IPS-11a (cell line): Measurements from ENCODE around the gene C1QA.

Experiments
- H3K4me3 ChIP-seq: one replicate; pipeline ENCODE4 v1.5.1; 2013; ENCODE audit warnings: low read depth, low read length, control low read depth

Gene C1QA, protein sequence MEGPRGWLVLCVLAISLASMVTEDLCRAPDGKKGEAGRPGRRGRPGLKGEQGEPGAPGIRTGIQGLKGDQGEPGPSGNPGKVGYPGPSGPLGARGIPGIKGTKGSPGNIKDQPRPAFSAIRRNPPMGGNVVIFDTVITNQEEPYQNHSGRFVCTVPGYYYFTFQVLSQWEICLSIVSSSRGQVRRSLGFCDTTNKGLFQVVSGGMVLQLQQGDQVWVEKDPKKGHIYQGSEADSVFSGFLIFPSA

DNA sequence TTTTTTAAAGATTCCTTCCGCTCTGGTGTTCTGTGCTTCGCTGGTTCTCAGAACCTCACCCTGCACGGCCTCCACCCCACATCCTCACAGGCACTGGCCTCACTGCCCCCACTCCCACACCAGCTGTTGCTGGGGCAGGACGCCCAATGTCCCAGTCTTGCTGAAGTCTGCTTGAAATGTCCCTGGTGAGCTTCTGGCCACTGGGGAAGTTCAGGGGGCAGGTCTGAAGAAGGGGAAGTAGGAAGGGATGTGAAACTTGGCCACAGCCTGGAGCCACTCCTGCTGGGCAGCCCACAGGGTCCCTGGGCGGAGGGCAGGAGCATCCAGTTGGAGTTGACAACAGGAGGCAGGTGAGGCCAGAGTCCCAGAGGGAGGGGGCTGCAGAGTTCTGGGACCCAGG, at the start of gene C1QA:
TSS of gene C1QA (plus strand) at position 276 of the 400 bp plus-strand sequence. CDS start 989 bp downstream, outside the sequence.
- no peak within 1 kb of the TSS for H3K4me3 ChIP-seq

DNA sequence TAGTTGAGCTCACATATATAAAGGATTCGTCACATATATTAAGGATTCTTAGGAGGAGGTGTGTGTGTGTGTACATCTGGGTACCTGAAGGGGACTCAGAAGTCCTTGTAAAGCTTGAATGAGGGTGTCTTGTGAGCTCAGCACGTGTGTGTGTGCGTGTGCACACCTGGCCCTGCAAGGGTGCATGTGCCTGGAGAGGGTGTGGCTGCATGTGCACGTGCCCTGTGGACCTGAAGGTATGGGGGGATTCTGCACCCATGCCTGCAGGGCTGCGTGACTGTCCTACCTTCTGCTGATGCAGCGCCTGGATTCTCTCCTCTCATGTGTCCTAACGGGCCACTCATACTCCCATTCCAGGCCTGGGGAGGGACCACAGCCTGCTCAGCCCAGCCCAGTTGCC, 49.2 kb upstream of the C1QA start:
- H3K4me3 ChIP-seq, result no peak overlapping the region

DNA sequence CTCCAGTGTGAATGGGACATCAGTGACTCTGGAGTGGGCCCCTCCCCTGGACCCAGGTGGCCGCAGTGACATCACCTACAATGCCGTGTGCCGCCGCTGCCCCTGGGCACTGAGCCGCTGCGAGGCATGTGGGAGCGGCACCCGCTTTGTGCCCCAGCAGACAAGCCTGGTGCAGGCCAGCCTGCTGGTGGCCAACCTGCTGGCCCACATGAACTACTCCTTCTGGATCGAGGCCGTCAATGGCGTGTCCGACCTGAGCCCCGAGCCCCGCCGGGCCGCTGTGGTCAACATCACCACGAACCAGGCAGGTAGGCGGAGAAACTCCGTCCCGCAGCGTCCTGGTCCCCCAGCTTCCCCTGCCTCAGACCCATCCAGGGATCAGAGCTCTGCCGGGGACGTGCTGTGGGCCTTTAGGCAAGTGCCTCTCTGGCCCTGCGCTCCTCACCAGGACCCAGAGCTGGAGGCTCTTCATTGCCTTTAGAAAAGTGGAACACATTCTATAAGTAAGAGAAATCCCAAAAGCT, 47.5 kb upstream of the C1QA start:
- H3K4me3 ChIP-seq, result no peak overlapping the region

DNA sequence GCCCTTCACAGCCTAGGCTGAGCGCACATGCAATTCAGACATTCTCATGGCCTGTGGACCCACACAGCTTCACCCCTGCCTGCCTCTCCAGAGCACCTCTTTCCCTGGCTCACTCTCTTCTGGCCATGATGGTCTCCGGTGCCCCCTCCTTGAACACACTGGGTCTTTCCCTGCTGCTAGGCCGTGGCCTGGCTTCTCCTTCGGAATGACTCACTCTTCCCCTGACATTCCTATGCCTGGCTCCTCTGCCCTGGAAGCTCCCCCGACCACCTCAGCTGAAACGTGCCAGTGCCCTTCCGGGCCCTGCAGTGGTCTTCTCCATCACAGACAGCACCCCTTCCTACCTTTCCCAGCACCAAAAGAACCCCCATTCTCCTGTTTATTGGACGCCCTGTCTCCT, 44.9 kb upstream of the C1QA start:
- H3K4me3 ChIP-seq, result no peak overlapping the region

DNA sequence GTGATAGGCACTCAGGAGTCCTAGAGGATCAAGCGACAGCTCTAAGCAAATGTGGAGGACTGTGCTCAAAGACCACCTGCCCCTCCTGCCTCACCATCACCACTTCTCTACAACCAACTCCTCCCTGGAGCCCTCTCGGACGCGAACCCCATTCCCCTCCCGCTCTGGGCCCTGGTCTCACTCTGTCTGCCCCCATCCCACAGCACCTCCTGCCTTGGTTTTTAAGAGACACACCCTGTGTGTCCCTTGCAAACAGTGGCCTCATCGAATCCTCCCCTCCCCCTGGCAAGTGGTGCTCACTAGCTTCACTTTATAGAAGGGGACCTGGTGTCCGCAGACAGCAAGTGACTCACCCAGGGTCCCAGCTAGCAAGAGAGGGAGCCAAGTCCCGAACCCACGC, 44.4 kb upstream of the C1QA start:
- no peak overlapping the region for H3K4me3 ChIP-seq

DNA sequence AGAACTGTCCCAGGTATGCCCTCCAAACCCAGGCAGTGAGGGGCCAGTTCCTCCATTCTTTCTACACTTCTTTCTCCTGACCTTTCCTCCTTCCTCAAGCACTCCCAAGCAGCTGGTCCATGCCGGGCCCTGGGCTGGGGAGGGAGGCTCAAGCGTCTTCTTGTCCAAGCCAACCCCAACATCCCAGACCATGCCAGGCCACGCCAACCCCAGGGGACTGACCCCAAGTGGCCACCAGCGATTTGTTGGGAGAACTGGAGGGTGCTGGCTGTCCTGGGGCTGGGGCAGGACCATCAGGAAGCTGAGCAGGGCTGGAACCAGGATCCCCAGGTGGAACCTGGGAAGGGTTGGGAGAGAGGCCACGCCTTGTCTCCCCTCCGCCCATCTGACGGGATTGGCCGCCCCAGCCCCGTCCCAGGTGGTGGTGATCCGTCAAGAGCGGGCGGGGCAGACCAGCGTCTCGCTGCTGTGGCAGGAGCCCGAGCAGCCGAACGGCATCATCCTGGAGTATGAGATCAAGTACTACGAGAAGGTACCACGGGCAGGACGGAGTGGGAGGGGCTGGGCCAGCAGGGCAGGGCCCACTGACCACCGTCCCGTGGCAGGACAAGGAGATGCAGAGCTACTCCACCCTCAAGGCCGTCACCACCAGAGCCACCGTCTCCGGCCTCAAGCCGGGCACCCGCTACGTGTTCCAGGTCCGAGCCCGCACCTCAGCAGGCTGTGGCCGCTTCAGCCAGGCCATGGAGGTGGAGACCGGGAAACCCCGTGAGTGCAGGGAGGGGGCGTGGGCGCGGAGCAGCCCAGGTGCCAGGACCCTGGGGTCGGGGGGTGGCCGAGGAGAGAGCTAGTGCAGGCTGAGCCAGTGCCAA, 43.3 kb upstream of the C1QA start:
- H3K4me3 ChIP-seq, result no peak overlapping the region

DNA sequence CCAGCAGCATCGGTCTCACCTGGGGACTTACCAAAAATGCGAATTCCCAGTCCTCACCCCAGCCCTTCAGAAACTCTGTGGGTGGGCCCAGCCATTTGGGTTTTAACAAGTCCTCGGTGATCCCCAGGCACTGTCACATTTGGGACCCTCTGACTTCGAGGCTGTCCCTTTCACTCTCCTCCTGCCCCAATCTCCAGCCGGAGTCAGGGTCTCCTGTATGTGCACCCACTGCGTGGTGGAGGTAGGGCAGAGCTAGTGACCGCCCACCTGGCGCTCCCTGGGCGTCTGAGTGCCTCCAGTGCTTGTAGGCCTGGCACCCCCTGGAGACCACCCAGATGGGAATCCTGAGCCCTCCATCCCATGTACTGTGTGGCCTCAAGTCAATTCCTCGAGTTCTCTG, 42.0 kb upstream of the C1QA start:
- no peak overlapping the region for H3K4me3 ChIP-seq

DNA sequence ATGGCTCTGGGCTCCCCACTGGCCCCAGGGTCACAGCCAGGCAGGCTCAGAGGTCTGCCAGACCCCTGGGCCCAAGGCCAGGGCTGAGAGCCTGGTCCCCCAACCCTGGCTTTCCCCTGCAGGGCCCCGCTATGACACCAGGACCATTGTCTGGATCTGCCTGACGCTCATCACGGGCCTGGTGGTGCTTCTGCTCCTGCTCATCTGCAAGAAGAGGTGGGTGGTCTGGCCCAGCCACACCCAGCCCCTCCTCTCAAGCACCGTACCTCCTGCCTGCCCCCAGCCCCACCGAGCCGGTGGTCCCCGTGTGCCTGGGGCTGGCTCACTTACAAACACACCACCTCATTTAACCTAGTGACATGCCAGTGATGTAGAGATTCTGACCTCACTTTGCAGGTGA, 41.3 kb upstream of the C1QA start:
- no peak overlapping the region for H3K4me3 ChIP-seq

DNA sequence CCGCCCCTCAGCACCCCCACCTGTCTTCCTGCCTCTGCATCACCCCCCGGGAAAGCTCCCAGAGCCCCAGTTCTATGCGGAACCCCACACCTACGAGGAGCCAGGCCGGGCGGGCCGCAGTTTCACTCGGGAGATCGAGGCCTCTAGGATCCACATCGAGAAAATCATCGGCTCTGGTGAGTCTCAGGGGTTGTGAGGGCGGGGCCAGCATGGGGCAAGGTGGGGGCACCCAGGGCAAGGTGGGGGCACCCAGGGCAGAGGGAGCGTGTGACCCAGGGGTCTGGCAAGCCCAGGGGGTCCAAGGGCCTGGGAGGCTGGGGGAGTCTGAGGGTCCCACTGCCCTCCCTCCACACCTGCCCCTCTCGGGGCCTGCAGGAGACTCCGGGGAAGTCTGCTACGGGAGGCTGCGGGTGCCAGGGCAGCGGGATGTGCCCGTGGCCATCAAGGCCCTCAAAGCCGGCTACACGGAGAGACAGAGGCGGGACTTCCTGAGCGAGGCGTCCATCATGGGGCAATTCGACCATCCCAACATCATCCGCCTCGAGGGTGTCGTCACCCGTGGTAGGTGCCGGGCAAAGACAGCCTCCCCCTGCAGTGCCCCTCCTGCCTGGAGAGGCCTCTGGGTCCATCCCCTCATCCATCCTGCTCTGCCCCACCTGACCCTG, 39.0 kb upstream of the C1QA start:
- no peak overlapping the region for H3K4me3 ChIP-seq

DNA sequence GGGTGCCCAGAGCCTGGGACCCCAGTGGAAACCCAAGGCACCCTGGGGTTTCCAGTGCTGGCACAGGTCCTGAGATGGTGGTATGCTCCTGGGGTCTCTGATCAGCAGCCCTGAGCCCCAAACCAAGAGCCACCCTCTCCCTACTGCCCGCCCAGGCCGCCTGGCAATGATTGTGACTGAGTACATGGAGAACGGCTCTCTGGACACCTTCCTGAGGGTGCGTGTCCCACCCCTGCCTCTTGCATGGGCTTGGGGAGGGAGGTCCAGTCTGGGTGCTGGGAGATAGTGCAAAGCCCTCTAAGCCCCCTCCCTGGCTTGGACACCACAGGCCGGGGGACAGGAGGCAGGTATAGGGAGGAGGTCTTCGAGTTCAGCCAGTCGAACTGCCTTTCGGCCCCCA, 38.4 kb upstream of the C1QA start:
- H3K4me3 ChIP-seq, result no peak overlapping the region

DNA sequence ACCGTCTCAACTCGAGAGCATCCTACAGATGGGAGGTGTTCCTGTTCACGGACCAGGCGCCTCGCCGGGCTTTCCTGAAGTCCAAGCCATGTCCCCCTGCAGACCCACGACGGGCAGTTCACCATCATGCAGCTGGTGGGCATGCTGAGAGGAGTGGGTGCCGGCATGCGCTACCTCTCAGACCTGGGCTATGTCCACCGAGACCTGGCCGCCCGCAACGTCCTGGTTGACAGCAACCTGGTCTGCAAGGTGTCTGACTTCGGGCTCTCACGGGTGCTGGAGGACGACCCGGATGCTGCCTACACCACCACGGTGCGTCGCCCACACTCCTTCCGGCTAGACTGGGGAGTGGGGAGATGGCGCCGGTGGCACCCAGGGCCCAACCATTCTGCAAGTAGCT, 37.7 kb upstream of the C1QA start:
- H3K4me3 ChIP-seq, result no peak overlapping the region

DNA sequence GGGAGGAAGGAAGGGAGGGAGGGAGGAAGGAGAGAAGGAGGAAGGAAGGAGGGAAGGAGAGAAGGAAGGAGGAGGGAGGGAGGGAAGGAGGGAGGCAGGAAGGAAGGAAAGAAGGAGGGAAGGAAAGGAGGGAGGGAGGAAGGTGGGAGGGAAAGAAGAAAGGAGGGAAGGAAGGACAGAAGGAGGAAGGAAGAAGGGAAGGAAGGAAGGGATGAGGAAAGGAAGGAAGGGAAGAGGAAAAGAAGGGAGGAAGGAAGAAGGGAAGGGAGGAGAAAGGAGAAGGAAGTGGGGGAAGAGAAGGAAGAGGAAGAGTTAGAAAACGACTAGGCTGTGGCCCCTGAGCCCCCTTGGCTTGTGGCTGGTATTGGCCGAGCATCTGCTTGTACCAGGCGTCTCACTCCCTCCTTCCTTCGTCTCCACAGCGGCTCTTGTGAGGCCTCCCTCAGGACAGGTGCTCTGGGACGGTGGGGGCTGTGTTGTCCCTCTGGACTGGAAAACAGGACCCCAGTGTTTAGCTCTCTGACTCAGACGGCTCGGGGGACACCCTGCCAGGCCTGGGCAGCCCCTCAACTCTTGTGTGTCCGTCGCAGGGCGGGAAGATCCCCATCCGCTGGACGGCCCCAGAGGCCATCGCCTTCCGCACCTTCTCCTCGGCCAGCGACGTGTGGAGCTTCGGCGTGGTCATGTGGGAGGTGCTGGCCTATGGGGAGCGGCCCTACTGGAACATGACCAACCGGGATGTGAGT, 36.2 kb upstream of the C1QA start:
- H3K4me3 ChIP-seq, result no peak overlapping the region

DNA sequence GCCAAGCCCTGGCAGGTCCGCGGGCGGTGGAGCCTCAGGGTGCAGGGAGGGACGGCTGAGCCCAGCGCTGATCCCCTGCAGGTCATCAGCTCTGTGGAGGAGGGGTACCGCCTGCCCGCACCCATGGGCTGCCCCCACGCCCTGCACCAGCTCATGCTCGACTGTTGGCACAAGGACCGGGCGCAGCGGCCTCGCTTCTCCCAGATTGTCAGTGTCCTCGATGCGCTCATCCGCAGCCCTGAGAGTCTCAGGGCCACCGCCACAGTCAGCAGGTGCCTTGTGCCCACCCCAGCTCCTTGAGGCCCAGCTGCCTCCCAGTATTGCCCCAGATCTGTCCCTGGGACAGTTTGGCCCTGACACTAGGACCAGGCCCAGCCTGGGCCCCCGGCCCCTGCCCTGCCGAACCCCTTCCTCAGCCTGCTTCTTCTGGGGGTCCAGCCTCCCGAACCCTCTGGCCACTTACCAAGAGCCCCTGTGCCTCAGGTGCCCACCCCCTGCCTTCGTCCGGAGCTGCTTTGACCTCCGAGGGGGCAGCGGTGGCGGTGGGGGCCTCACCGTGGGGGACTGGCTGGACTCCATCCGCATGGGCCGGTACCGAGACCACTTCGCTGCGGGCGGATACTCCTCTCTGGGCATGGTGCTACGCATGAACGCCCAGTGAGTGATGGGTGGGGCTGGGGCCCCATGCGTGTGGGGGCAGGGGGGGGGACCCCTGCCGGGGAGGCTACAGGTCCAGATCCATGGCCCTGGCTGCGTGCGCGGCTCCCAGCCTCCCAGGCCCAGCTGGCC, 35.4 kb upstream of the C1QA start:
- H3K4me3 ChIP-seq, result no peak overlapping the region

DNA sequence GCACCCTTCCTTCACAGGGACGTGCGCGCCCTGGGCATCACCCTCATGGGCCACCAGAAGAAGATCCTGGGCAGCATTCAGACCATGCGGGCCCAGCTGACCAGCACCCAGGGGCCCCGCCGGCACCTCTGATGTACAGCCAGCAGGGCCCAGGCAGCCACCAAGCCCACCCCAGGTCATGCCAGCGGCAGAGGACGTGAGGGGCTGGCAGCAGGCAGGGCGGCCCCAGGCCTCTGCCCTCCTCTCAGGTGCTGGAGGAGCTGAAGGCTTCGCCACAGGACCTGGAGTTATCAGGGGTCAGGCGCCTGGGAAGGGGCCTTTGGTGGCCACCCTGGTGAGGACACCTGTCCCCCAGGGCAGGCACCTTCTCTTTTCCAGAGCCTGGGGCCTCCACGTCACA, 34.8 kb upstream of the C1QA start:
- H3K4me3 ChIP-seq, result no peak overlapping the region

DNA sequence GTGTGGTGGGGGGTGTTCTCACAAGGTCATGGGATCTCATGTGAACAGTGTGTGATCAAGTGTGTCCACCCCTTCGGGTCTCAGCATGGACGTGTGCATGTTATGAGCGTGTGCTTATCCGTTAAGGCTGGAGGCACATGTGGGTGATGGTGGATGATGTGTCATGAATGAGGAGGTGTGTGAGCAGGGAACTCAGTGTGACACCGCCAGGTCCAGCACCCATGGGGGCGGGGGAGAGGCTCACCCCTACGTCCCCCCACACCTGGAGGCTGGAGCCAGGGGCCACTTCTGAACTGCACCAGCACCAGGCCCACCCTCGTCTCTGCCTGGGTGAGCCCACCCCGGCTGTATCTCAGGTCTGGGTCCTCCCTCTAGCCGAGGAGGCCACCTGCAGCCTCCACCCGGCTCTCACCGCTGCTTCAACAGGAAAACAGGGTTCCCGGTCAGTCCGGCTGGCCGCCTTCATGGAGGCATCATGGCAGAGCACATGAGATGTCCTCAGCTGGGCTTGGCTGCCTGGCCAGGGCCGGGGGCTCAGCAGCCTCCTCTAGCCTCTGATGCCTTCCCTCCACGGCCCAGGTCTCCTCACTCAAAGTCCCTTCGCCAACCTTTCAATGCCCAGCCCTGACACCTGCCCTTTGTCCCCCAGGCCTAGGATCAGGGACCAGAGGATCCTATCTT, 34.2 kb upstream of the C1QA start:
- H3K4me3 ChIP-seq, result no peak overlapping the region

DNA sequence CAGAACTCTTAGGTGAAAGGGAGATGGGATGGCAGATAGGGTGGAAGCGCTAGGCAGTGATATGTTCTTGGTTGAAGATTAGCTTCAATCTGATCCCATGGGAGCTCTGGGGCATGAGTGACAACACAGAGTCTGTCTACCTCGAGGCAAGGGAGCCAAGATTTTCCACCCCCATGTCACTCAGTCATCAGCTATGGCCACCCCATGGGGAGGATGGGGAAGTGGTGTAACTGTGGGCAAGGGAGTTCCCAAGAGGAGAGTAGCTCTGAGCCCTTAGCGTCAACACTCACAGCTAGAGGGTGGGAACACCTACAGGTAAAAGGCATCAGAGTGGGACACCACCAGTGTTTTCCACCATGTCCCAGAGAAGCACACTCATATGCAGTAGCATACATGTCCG, 30.3 kb upstream of the C1QA start:
- H3K4me3 ChIP-seq, result no peak overlapping the region

DNA sequence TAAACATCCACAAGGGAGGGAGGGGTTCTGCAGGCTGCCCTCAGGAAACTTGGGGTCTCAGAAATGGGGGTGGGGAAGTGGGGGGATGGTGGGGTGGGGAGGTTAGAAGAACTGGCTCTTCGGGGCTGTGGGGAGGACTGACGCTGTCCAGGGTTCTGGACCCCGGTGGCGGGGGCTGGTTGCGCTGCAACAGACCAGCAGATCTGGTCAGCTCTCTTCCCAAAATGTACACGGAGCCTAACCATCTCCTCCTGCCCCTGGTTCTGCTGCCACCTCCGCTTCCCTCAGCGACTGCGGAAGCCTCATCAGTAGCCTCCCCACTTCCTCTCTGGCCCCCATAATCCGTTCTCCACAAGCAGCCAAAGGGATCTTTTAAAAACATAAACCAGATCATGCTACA, 29.3 kb upstream of the C1QA start:
- H3K4me3 ChIP-seq, result no peak overlapping the region

DNA sequence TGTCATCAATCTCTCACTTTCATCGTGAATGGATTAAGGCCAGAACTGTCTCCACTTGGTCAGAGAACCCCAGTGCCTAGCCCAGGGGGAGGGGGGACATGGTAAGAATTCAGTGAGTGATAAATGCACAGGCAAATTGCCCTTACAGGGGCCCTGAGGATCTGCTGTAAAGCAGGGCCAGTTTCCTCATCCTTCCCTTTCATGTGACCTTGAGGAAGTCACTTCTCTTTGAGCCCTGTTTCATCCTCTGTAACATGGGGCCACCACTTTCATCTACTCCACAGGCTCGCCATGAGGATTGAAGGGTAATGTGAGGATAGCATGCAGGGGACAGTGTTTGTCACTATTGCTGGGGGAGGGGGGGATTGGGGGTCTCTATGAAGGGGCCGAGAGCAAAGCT, 28.1 kb upstream of the C1QA start:
- H3K4me3 ChIP-seq, result no peak overlapping the region

DNA sequence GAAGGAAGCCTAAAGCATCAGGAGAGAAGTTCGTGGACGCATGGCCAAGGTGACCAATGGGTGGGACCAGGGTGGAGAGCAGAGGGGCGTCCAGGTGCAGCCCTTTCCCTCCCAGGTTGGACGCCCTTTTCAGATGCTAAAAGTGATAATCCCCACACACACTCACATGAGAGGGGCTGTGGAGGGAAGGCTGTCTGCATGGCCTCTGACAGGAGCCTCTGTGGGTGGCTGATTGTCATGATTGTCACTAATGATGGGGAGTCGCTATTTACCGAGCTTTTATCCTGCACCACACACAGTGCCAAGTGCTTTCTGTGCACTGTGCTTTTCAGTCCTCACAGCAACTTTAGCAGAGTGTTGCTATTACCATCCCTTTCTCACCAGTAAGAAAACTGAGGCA, 27.1 kb upstream of the C1QA start:
- no peak overlapping the region for H3K4me3 ChIP-seq

DNA sequence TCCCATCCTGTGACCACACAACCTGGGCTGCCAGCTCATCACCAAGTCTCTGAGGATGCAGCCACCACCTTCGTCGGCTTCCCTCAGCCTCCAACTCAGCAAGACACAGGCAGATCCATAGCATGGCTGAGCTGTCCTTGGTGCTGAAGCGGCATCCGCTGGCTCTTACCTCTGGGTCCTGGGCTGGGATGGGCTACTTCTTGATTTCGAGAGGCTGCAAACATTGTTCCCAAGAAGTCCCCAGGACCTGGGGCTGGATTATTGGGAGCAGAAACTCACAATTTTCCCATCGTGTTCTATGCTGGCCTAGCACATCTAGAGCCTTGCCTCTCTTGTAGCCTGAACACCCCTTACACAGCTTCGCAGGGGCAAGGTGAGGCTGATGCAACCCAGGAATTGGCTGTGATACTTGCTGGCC, 24.9 kb upstream of the C1QA start:
- no peak overlapping the region for H3K4me3 ChIP-seq
